ENCODE data around the gene TERT.

GRCh38 chr5:1215320-1216096 lies 79.4 kb downstream of the TERT start:
- TF ChIP-seq ZNF394 (tag by site-specific recombination; IDR thresholded peaks at IDR 0.05; ENCODE audit: borderline replicate concordance) (no peak), CTCF (tag by site-specific recombination; IDR thresholded peaks at IDR 0.05) (no peak), ELK4 (IDR thresholded peaks at IDR 0.05; ENCODE audit: borderline replicate concordance, low read depth, low read length) (no peak), ZNF785 (tag by site-specific recombination; IDR thresholded peaks at IDR 0.05) (no peak), ATF2 (tag by site-specific recombination; IDR thresholded peaks at IDR 0.05; ENCODE audit: low read depth) (no peak), OVOL3 (tag by site-specific recombination; IDR thresholded peaks at IDR 0.05) (no peak), ZNF600 (tag by site-specific recombination; IDR thresholded peaks at IDR 0.05) (no peak), ZNF37A (tag by site-specific recombination; IDR thresholded peaks at IDR 0.05) (no peak), ZNF768 (tag by site-specific recombination; IDR thresholded peaks at IDR 0.05) (no peak), ZNF530 (tag by site-specific recombination; IDR thresholded peaks at IDR 0.05; ENCODE audit: low read depth) (no peak), ZNF776 (tag by site-specific recombination; IDR thresholded peaks at IDR 0.05; ENCODE audit: borderline replicate concordance) (no peak), GLIS2 (tag by site-specific recombination; IDR thresholded peaks at IDR 0.05) (no peak)
- TF ChIP-seq, protein P1, sequence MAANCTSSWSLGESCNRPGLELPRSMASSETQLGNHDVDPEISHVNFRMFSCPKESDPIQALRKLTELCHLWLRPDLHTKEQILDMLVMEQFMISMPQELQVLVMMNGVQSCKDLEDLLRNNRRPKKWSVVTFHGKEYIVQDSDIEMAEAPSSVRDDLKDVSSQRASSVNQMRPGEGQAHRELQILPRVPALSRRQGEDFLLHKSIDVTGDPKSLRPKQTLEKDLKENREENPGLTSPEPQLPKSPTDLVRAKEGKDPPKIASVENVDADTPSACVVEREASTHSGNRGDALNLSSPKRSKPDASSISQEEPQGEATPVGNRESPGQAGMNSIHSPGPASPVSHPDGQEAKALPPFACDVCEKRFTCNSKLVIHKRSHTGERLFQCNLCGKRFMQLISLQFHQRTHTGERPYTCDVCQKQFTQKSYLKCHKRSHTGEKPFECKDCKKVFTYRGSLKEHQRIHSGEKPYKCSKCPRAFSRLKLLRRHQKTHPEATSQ (tag by site-specific recombination; IDR thresholded peaks at IDR 0.05) = no peak
- TF ChIP-seq, protein P2, sequence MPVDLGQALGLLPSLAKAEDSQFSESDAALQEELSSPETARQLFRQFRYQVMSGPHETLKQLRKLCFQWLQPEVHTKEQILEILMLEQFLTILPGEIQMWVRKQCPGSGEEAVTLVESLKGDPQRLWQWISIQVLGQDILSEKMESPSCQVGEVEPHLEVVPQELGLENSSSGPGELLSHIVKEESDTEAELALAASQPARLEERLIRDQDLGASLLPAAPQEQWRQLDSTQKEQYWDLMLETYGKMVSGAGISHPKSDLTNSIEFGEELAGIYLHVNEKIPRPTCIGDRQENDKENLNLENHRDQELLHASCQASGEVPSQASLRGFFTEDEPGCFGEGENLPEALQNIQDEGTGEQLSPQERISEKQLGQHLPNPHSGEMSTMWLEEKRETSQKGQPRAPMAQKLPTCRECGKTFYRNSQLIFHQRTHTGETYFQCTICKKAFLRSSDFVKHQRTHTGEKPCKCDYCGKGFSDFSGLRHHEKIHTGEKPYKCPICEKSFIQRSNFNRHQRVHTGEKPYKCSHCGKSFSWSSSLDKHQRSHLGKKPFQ (tag by site-specific recombination; IDR thresholded peaks at IDR 0.05) = no peak
